SJCRH30 (cell line): ENCODE measurements around the gene RGPD4. TPM values are rescaled to one million over a fixed set of nuclear protein-coding genes. Genes with fewer than 3 reads are reported as not detected.

ENCODE experiments used
- total RNA-seq: library from RNA; depleted of rRNA; stranded (reverse); fragments of >200 nt; shearing (Covaris generic); gene quantifications from 2 replicates; pipeline ENCODE4 v1.2.3, GENCODE V29; 2014; rRNA removed

Gene RGPD4
- total RNA-seq, 1 experiment from 2014 or later: not detected

Other genes with a start within 250 kb of the RGPD4 start
- gene SLC5A7, start 159.6 kb downstream of the RGPD4 start, total RNA-seq: not detected in 2 replicates